HUES64 (cell line): ENCODE data around the gene CDON.

Experiments
- H3K27ac ChIP-seq: 2 replicates; pipeline ENCODE4 v1.7.0; 2013; ENCODE audit warnings: low read depth, low read length, inconsistent platforms
- H3K27me3 ChIP-seq: 2 replicates; pipeline ENCODE4 v1.6.1; 2013; ENCODE audit warnings: mild to moderate bottlenecking, low read length; ENCODE audit not compliant: insufficient read depth
- H3K36me3 ChIP-seq: 2 replicates; pipeline ENCODE4 v1.6.1; 2013; ENCODE audit warnings: mild to moderate bottlenecking, low read length; ENCODE audit not compliant: insufficient read depth
- H3K4me1 ChIP-seq: 2 replicates; pipeline ENCODE4 v1.6.1; 2013; ENCODE audit warnings: mild to moderate bottlenecking, low read length, moderate library complexity; ENCODE audit not compliant: insufficient read depth
- H3K4me3 ChIP-seq: 2 replicates; pipeline ENCODE4 v1.5.1; 2013; ENCODE audit warnings: mild to moderate bottlenecking, low read length, moderate library complexity
- H3K9ac ChIP-seq: 2 replicates; pipeline ENCODE4 v1.6.1; 2013; ENCODE audit warnings: mild to moderate bottlenecking, low read depth, low read length
- H3K9me3 ChIP-seq: 2 replicates; pipeline ENCODE4 v1.6.1; 2013; ENCODE audit warnings: low read depth, low read length; ENCODE audit not compliant: insufficient read depth
- WGBS: fragments of 150-250, 120-280 bp; methylation state at CpG from one replicate; pipeline ENCODE4 v1.1.7; 2013; ENCODE audit warnings: missing lambda C conversion rate; 5-methylcytosine and 5-hydroxymethylcytosine counted together

The CDON gene

DNA sequence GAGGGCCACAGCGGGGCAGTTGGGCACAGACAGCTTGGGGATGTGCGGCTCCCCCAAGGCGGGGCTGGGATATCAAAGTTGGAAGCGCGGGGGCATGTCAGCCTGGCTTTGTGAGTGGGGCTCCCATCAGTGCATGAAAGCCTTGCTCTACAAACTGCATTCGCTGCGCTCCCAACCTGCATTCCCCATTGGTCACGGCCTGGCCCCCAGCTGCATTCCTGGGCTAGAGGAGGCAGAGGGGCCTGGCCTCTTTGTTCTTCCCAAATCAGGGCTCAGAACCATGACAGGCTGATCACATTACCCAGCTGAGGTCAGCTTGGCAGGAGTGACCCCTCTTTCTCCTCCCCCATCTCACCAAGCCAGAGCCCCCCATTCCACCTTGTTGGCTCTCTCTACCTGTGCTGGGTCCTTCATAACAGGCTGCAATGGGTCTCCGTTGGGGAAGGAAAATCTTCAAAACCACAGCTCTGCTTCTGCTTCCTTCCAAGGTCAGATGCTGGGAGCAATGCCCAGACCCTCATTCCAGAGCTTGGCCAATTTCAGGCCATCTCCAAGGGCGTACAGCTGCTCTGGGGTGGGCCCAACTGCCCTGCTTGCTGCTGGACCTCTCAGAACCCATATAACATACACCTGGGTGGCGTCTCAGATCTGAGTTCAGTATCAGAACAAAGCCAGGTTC is 38.7 kb upstream of the CDON start:
- Histone ChIP-seq H3K9ac (peak overlapping the region; percentile 56; the same call in 1 of the 2 replicates), H3K9me3 (no peaks in the 10 kb centered on the region), H3K4me3 (no peak overlapping the region), H3K27ac (peak overlapping the region; percentile 63), H3K27me3 (no peaks in the 10 kb centered on the region), H3K36me3 (no peaks in the 10 kb centered on the region), H3K4me1 (peaks cover 47% of the 10 kb centered on the region)
- WGBS: 93% methylated on average over 11 of the region's 11 CpGs

DNA sequence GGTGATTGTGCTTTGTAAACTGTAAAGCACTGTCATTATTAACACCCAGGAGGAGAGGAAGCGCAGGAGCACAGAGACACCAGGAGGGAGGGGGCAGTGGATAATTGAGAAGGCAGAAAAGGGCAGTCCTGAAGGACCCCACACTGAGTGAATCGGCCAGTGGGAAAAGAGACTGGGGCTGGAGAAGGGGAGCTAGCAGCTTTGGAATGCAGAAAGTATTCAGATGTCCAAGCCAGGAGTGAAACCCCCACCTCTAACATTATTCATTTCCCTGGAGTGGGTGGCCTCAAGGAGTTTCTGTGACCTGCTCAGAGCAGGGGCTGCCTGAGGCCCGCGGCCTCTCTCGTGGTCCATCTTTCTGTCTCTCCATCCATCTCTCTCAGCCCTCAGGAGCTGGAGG is 38.0 kb upstream of the CDON start:
- H3K4me1 ChIP-seq: peaks cover 47% of the 10 kb centered on the region
- 71% methylated on average over 5 of the region's 5 CpGs for WGBS

GRCh38 chr11:126098204-126098769 is 35.6 kb upstream of the CDON start:
- Histone ChIP-seq H3K9ac (no peak overlapping the region), H3K9me3 (no peaks in the 10 kb centered on the region), H3K27me3 (no peaks in the 10 kb centered on the region), H3K27ac (no peak overlapping the region), H3K4me3 (no peak overlapping the region), H3K4me1 (peaks cover 28% of the 10 kb centered on the region; the same call in 1 of the 2 replicates), H3K36me3 (no peaks in the 10 kb centered on the region)
- 78% methylated on average over 7 of the region's 7 CpGs for WGBS

More for the DNA sequence above, 38.0 kb upstream of the CDON start:
- H3K9me3 ChIP-seq: no peaks in the 10 kb centered on the region
- no peaks in the 10 kb centered on the region for H3K27me3 ChIP-seq
- no peaks in the 10 kb centered on the region for H3K36me3 ChIP-seq
- peak overlapping the region; percentile 56; the same call in 1 of the 2 replicates for H3K9ac ChIP-seq
- peak overlapping the region; percentile 63 for H3K27ac ChIP-seq
- no peak overlapping the region for H3K4me3 ChIP-seq

GRCh38 chr11:126095745-126096144 is 33.1 kb upstream of the CDON start:
- Histone ChIP-seq H3K9me3 (no peaks in the 10 kb centered on the region), H3K4me1 (peaks cover 12% of the 10 kb centered on the region; the same call in 1 of the 2 replicates), H3K27me3 (no peaks in the 10 kb centered on the region), H3K4me3 (no peak overlapping the region), H3K36me3 (no peaks in the 10 kb centered on the region), H3K27ac (no peak overlapping the region), H3K9ac (no peak overlapping the region)
- 95% methylated on average over 4 of the region's 4 CpGs for WGBS

DNA sequence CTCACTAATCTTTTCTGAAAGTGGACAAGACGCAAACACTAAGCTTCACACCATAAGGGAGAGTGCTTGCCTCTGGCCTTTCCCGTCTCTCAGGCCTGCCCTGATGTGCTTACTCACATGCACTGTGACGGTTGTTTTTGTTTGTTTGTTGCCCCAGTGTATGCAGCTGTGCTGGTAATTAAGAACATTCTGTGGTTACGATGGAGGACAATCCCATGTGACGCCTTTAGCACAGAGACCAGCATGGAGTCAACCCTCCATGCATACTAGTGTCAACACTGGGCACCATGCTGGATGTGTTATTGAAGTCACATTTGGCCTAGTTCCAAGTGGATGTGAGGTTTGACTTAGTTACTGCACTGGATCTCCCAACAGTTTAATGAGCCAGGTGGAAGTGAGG is 27.8 kb upstream of the CDON start:
- Histone ChIP-seq H3K4me1 (peaks cover 7% of the 10 kb centered on the region; the same call in 1 of the 2 replicates), H3K4me3 (no peak overlapping the region)
- WGBS: 90% methylated on average over 5 of the region's 5 CpGs

DNA sequence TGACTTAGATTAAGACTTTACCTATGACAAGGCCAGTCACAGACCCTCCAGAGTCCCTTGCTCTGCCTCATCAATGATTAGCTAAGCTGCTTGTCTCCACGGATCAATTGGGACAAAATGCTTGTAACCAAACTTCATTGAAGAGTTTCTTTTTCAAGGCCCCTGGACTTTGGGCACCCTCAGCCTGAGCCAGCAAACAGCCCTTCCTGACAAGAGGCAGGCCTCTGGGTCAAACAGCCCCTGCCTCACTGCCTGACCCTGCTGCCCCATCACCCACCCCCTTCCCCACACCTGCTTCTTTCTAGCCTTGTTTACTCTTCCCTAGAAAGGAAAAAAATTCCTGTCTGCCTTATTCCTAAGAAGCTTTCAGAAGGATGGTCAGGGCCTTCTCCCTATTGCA is 26.3 kb upstream of the CDON start:
- no peak overlapping the region for H3K4me3 ChIP-seq
- H3K4me1 ChIP-seq: peaks cover 12% of the 10 kb centered on the region
- no peaks in the 10 kb centered on the region for H3K27me3 ChIP-seq
- no peak overlapping the region for H3K27ac ChIP-seq
- no peaks in the 10 kb centered on the region for H3K9me3 ChIP-seq
- 65% methylated on average over 1 of the region's 1 CpG for WGBS
- H3K9ac ChIP-seq: no peak overlapping the region
- H3K36me3 ChIP-seq: no peaks in the 10 kb centered on the region

More for the DNA sequence above, 27.8 kb upstream of the CDON start:
- no peaks in the 10 kb centered on the region for H3K27me3 ChIP-seq
- H3K27ac ChIP-seq: no peak overlapping the region
- H3K9ac ChIP-seq: no peak overlapping the region
- no peaks in the 10 kb centered on the region for H3K9me3 ChIP-seq
- H3K36me3 ChIP-seq: no peaks in the 10 kb centered on the region

GRCh38 chr11:126086248-126086647 is 23.6 kb upstream of the CDON start:
- H3K27ac ChIP-seq: no peak overlapping the region
- no peaks in the 10 kb centered on the region for H3K36me3 ChIP-seq
- no peaks in the 10 kb centered on the region for H3K27me3 ChIP-seq
- 87% methylated on average over 5 of the region's 5 CpGs for WGBS
- H3K9me3 ChIP-seq: no peaks in the 10 kb centered on the region
- H3K9ac ChIP-seq: no peak overlapping the region
- H3K4me3 ChIP-seq: no peak overlapping the region
- H3K4me1 ChIP-seq: peaks cover 38% of the 10 kb centered on the region

- WGBS: 70% methylated on average over 4 of the region's 4 CpGs
- H3K9ac ChIP-seq: no peak overlapping the region
- no peaks in the 10 kb centered on the region for H3K9me3 ChIP-seq
- no peaks in the 10 kb centered on the region for H3K36me3 ChIP-seq
- H3K4me1 ChIP-seq: peaks cover 55% of the 10 kb centered on the region
- H3K4me3 ChIP-seq: no peak overlapping the region
- H3K27me3 ChIP-seq: no peaks in the 10 kb centered on the region
- no peak overlapping the region for H3K27ac ChIP-seq
Measured at GRCh38 chr11:126084608-126084912, 21.9 kb upstream of the CDON start.

- Histone ChIP-seq H3K27ac (no peak overlapping the region), H3K4me1 (peaks cover 56% of the 10 kb centered on the region), H3K9me3 (no peaks in the 10 kb centered on the region), H3K27me3 (no peaks in the 10 kb centered on the region), H3K9ac (no peak overlapping the region), H3K4me3 (no peak overlapping the region), H3K36me3 (no peaks in the 10 kb centered on the region)
- WGBS: 81% methylated on average over 12 of the region's 12 CpGs
Measured at GRCh38 chr11:126083829-126084607, 21.4 kb upstream of the CDON start.

GRCh38 chr11:126082251-126083109 is 19.8 kb upstream of the CDON start:
- Histone ChIP-seq H3K9ac (0 out of 2 replicates have a peak overlapping the region, but pooled peaks have one; percentile 20), H3K36me3 (no peaks in the 10 kb centered on the region), H3K27ac (peak overlapping the region; percentile 53; the same call in 1 of the 2 replicates), H3K27me3 (no peaks in the 10 kb centered on the region), H3K9me3 (no peaks in the 10 kb centered on the region), H3K4me3 (no peak overlapping the region), H3K4me1 (peaks cover 53% of the 10 kb centered on the region)
- WGBS: 34% methylated on average over 17 of the region's 17 CpGs

- Histone ChIP-seq H3K9me3 (no peaks in the 10 kb centered on the region), H3K4me1 (peaks cover 53% of the 10 kb centered on the region), H3K36me3 (no peaks in the 10 kb centered on the region), H3K4me3 (no peak overlapping the region), H3K27me3 (no peaks in the 10 kb centered on the region), H3K9ac (no peak overlapping the region), H3K27ac (no peak overlapping the region)
- WGBS: 85% methylated on average over 4 of the region's 4 CpGs
Measured at GRCh38 chr11:126081915-126082250, 19.2 kb upstream of the CDON start.
